Naive thymus-derived CD4-positive, alpha-beta T cell (primary cell): Measurements from ENCODE around the gene CCDC187. TPM values are rescaled to one million over a fixed set of nuclear protein-coding genes. Genes with fewer than 3 reads are reported as not detected.

Source experiments
- ATAC-seq: fragments of 150-1000 bp; cut with Tn5 transposase; 2 replicates; pipeline ENCODE4 v1.10.0; 2021; ENCODE audit warnings: mild to moderate bottlenecking, moderate library complexity
- CTCF ChIA-PET: fragments of 350-600 bp; sonication (Branson Sonifier 250); formaldehyde crosslinking; loops from one replicate; lab custom pipeline; 2021; ENCODE audit warnings: antibody characterized with exemption; lab: Charles Lee
- POLR2A ChIA-PET: fragments of 350-600 bp; sonication (Branson Sonifier 250); formaldehyde crosslinking; loops from one replicate; lab custom pipeline; 2021; ENCODE audit warnings: antibody characterized with exemption, inconsistent platforms; lab: Charles Lee
- DNase-seq, 9 donors: peaks; one replicate each; pipeline versions ENCODE4 v3.0.0 to v3.0.0-alpha.2; 2020 to 2022; ENCODE audit warnings: mixed read lengths in 1 of 9
- H3K27ac ChIP-seq: one replicate; pipeline ENCODE4 v1.7.0; 2013; ENCODE audit warnings: mild to moderate bottlenecking, low read depth, low read length, moderate library complexity
- H3K27me3 ChIP-seq, 2 donors: one replicate each; pipeline ENCODE4 v1.7.0; 2013; ENCODE audit warnings: low read length in 2 of 2, mild to moderate bottlenecking in 2 of 2, moderate library complexity in 2 of 2; ENCODE audit not compliant: control insufficient read depth in 2 of 2, insufficient read depth in 2 of 2
- H3K36me3 ChIP-seq, 3 experiments: 1 replicate in 2 of 3; 2 replicates in 1 of 3; pipeline ENCODE4 v1.7.0; 2013; ENCODE audit warnings: low read length in 3 of 3, mild to moderate bottlenecking in 3 of 3, moderate library complexity in 1 of 3; ENCODE audit not compliant: insufficient read depth in 3 of 3, control insufficient read depth in 2 of 3
- H3K4me1 ChIP-seq, 2 donors: one replicate each; pipeline ENCODE4 v1.7.0; 2013; ENCODE audit warnings: low read length in 2 of 2, mild to moderate bottlenecking in 2 of 2, moderate library complexity in 1 of 2; ENCODE audit not compliant: control insufficient read depth in 2 of 2, insufficient read depth in 2 of 2
- H3K4me3 ChIP-seq: 2 replicates; pipeline ENCODE4 v1.7.0; 2013; ENCODE audit warnings: mild to moderate bottlenecking, low read length
- H3K9me3 ChIP-seq, 3 experiments: 1 replicate in 2 of 3; 2 replicates in 1 of 3; pipeline ENCODE4 v1.7.0; 2013; ENCODE audit warnings: low read length in 3 of 3; ENCODE audit not compliant: control insufficient read depth in 2 of 3
- H3K27ac Mint-ChIP-seq, 9 donors: one replicate each; pipeline ENCODE4 v1.8.0; 2020 to 2022; ENCODE audit warnings: mixed read lengths in 9 of 9, mild to moderate bottlenecking in 8 of 9, moderate library complexity in 5 of 9, inconsistent platforms in 2 of 9
- H3K27me3 Mint-ChIP-seq, 5 donors: one replicate each; pipeline ENCODE4 v1.8.0; 2021 to 2022; ENCODE audit warnings: mixed read lengths in 5 of 5, mild to moderate bottlenecking in 1 of 5
- H3K36me3 Mint-ChIP-seq, 5 donors: one replicate each; pipeline ENCODE4 v1.8.0; 2020 to 2022; ENCODE audit warnings: mixed read lengths in 5 of 5, mild to moderate bottlenecking in 3 of 5, inconsistent platforms in 1 of 5
- H3K4me1 Mint-ChIP-seq, 7 donors: one replicate each; pipeline ENCODE4 v1.8.0; 2020 to 2022; ENCODE audit warnings: mixed read lengths in 7 of 7, mild to moderate bottlenecking in 3 of 7, inconsistent platforms in 1 of 7
- H3K4me3 Mint-ChIP-seq, 10 donors: one replicate each; pipeline ENCODE4 v1.8.0; 2020 to 2022; ENCODE audit warnings: mild to moderate bottlenecking in 10 of 10, mixed read lengths in 10 of 10, moderate library complexity in 6 of 10, inconsistent platforms in 2 of 10
- H3K9me3 Mint-ChIP-seq, 11 donors: one replicate each; pipeline ENCODE4 v1.8.0; 2020 to 2022; ENCODE audit warnings: mixed read lengths in 11 of 11, mild to moderate bottlenecking in 4 of 11, inconsistent platforms in 1 of 11, moderate library complexity in 1 of 11
- intact Hi-C, 2 donors: fragments of 100-400 bp; cut with micrococcal nuclease; formaldehyde crosslinking; loops; one replicate each; pipeline ENCODE4 v1.15.1; 2023
- polyA plus RNA-seq, 2 donors: library from polyadenylated mRNA; unstranded; fragments of 300-500 nt; fragmentation: Illumina TruSeq; gene quantifications; one replicate each; pipeline ENCODE4 v1.2.3, GENCODE V29; 2021
- total RNA-seq, 6 experiments: library from RNA in 5 of 6; stranded (reverse) in 5 of 6; gene quantifications; 1 replicate in 5 of 6; 2 replicates in 1 of 6; pipeline ENCODE4 v1.2.3 and lab custom pipeline; 2021 to 2026

The CCDC187 gene
- total and polyA plus RNA-seq, 7 experiments from 2014 or later = 0.10 TPM; not detected in 6

- Histone ChIP-seq H3K27ac (no peak overlapping the region), H3K4me1 (peaks cover 10 to 11% of the 10 kb centered on the region in 2 donors), H3K36me3 (no peaks in the 10 kb centered on the region), H3K9me3 (no peaks in the 10 kb centered on the region), H3K4me3 (no peak overlapping the region), H3K27me3 (no peaks in the 10 kb centered on the region)
- intact Hi-C loops = loop anchor here (5.0 to 10.0 kb wide), 5 partner anchors 142 to 1206 kb away; partner anchors contain the start of genes NOTCH1 (in 1 of the 2), NSMF (in 1 of the 2) and UBAC1 (in 1 of the 2)
- DNase-seq (no peak), ATAC-seq (no peak)
- H3K36me3 Mint-ChIP-seq = no peaks in the 10 kb centered on the region
- H3K4me3 Mint-ChIP-seq = no peak overlapping the region
- peaks cover 0 to 2% (median 0%) of the 10 kb centered on the region in 5 donors for H3K27me3 Mint-ChIP-seq
- H3K4me1 Mint-ChIP-seq = peaks cover 8 to 15% (median 13%) of the 10 kb centered on the region in 7 donors
- POLR2A ChIA-PET = interaction anchor here (0.9 kb wide), 1 partner anchor 13 kb away, joined by 3 read pairs; no protein-coding TSS in a partner anchor
- peaks cover 0 to 4% (median 0%) of the 10 kb centered on the region in 11 donors for H3K9me3 Mint-ChIP-seq
- H3K27ac Mint-ChIP-seq = peak overlapping the region in 1 of 9 donors; percentile 52
- CTCF ChIA-PET = no interaction called here
Measured at GRCh38 chr9:136248951-136249876, 54.7 kb downstream of the CCDC187 start.

DNA sequence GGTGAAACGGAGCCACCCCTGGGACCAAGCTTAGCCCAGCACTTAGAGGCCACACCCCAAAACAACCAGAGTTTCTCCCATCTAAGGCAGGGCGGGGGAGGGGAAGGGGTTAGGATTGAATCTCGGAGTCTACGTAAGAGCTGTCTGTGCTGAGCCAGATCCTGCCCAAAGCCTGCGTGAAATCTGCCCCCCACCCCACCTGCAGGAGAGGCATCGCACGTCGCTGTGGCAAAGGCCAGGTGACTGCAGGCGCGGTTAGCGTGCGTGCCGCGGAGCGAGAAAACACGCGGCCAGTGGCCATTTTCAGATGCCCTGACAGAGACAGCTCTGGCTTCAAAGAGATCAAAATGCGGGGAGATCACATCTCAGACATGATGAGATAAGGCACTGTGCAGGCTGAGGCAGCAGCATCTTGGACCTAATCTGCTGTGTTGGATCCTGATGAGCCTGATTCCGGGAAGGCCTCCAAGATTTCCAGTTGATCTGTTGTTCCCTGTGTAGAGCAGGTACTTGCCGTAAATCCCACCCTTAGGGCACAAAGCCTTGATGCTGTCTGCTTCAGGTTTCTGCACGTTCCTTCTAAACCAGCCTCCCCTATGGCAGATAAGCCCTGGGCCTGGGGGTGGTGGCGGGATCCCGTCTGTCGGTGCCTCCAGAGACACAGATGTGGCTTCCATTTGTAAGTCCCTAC is 55.8 kb downstream of the CCDC187 start:
- Histone ChIP-seq H3K9me3 (no peaks in the 10 kb centered on the region), H3K27ac (no peak overlapping the region), H3K36me3 (no peaks in the 10 kb centered on the region), H3K4me3 (no peak overlapping the region), H3K27me3 (no peaks in the 10 kb centered on the region), H3K4me1 (peaks cover 21 to 22% of the 10 kb centered on the region in 2 donors)
- H3K4me3 Mint-ChIP-seq = peak overlapping the region in 1 of 10 donors; percentile 17
- no peak overlapping the region for H3K27ac Mint-ChIP-seq
- no peak for ATAC-seq
- ChIA-PET POLR2A (no interaction called here), CTCF (no interaction called here)
- H3K27me3 Mint-ChIP-seq = peaks cover 0 to 2% (median 0%) of the 10 kb centered on the region in 5 donors
- intact Hi-C loops = loop anchor here (5.0 to 10.0 kb wide), 5 partner anchors 141 to 1207 kb away; partner anchors contain the start of genes NOTCH1 (in 1 of the 2), NSMF (in 1 of the 2) and UBAC1 (in 1 of the 2)
- DNase-seq = no peak
- H3K4me1 Mint-ChIP-seq = peaks cover 18 to 26% (median 25%) of the 10 kb centered on the region in 7 donors
- peaks cover 0 to 4% (median 0%) of the 10 kb centered on the region in 11 donors for H3K9me3 Mint-ChIP-seq
- peaks cover 0 to 4% (median 0%) of the 10 kb centered on the region in 5 donors for H3K36me3 Mint-ChIP-seq

- peaks cover 0 to 4% (median 0%) of the 10 kb centered on the region in 5 donors for H3K36me3 Mint-ChIP-seq
- Histone ChIP-seq H3K27ac (no peak overlapping the region), H3K27me3 (no peaks in the 10 kb centered on the region), H3K36me3 (no peaks in the 10 kb centered on the region), H3K4me1 (peaks cover 22 to 27% of the 10 kb centered on the region in 2 donors), H3K4me3 (no peak overlapping the region), H3K9me3 (no peaks in the 10 kb centered on the region)
- CTCF ChIA-PET = no interaction called here
- peak overlapping the region in 3 of 9 donors; percentile 8 to 64 (median 21) for H3K27ac Mint-ChIP-seq
- DNase-seq (no peak), ATAC-seq (no peak)
- intact Hi-C loops = loop anchor here (5.0 to 10.0 kb wide), 5 partner anchors 140 to 1207 kb away; partner anchors contain the start of genes NOTCH1 (in 1 of the 2), NSMF (in 1 of the 2) and UBAC1 (in 1 of the 2)
- peaks cover 0 to 2% (median 0%) of the 10 kb centered on the region in 5 donors for H3K27me3 Mint-ChIP-seq
- H3K4me1 Mint-ChIP-seq = peaks cover 23 to 31% (median 29%) of the 10 kb centered on the region in 7 donors
- peak overlapping the region in 2 of 10 donors; percentile 17 to 42 for H3K4me3 Mint-ChIP-seq
- POLR2A ChIA-PET = no interaction called here
- peaks cover 0 to 4% (median 0%) of the 10 kb centered on the region in 11 donors for H3K9me3 Mint-ChIP-seq
Measured at GRCh38 chr9:136247551-136247916, 56.4 kb downstream of the CCDC187 start.

- Histone ChIP-seq H3K27ac (no peak overlapping the region), H3K4me3 (no peak overlapping the region), H3K27me3 (no peaks in the 10 kb centered on the region), H3K4me1 (peaks cover 22 to 29% of the 10 kb centered on the region in 2 donors), H3K9me3 (no peaks in the 10 kb centered on the region), H3K36me3 (no peaks in the 10 kb centered on the region)
- Mint-ChIP-seq H3K36me3 (peaks cover 0 to 4% (median 0%) of the 10 kb centered on the region in 5 donors), H3K4me3 (peak overlapping the region in 3 of 10 donors; percentile 12 to 65 (median 42)), H3K27me3 (peaks cover 0 to 2% (median 0%) of the 10 kb centered on the region in 5 donors), H3K9me3 (peaks cover 0 to 4% (median 0%) of the 10 kb centered on the region in 11 donors), H3K27ac (peak overlapping the region in 3 of 9 donors; percentile 8 to 84 (median 21)), H3K4me1 (peaks cover 23 to 34% (median 29%) of the 10 kb centered on the region in 7 donors)
- intact Hi-C loops = loop anchor here (5.0 to 10.0 kb wide), 5 partner anchors 140 to 1208 kb away; partner anchors contain the start of genes NOTCH1 (in 1 of the 2), NSMF (in 1 of the 2) and UBAC1 (in 1 of the 2)
- ChIA-PET CTCF (no interaction called here), POLR2A (interaction anchor here (1.0 kb wide), 1 partner anchor 20 kb away, joined by 3 read pairs; no protein-coding TSS in a partner anchor)
- no peak for DNase-seq
- ATAC-seq = no peak
Measured at GRCh38 chr9:136246849-136247550, 56.9 kb downstream of the CCDC187 start.

DNA sequence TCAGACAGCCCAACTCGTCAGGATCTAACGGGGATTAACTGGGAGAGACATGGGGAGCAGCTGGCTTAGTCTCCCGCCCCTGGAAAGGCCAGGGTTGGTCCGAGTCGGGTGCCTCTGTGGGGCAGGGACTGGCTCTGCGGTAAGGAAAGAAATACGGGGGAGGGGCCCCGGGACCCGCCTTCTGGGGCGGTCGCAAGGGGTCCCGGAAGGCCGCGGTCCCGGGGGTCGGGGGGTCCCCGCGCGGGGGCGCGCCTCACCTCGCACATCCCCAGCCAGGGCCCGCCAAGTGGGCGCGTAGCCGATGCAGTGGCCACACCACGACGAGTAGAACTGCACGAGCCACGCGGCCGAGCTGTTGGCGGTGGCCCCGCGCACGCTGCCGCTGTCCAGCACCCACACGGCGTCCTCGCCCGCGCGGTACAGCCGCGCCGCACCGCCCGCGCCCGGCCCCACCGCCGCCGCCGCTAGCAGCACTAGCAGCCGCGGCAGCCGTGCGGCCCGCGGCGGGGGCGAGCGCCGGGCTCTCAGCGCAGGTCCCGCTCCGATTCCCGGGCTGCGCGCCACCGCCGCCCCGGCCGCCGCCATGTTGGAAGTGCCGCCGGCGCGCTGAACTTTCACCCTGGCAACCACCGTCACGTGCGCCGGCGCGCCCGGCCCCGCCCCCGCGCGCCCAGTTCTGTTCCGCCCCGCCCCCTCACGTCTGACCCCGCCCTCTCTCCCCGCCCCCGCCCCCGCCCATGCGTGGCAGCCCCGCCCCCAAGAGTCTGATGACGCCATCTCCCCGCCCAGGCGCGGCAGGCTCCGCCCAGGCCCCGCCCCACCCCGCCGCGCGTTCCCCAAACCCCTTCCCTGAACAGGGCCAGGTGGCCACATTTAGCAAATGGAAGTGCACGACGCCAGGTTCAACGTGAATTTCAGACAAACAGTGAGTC is 58.4 kb downstream of the CCDC187 start, which contains the start of gene QSOX2:
Gene QSOX2, minus strand, starts transcription at position 594 of the 932 bp plus-strand sequence. Its CDS starts 9 bp downstream, at position 585.
- Mint-ChIP-seq H3K27ac (peak within 1 kb of the TSS; percentile 83 to 93 (median 88)), H3K27me3 (peaks cover 0 to 2% (median 0%) of the 10 kb centered on the region in 5 donors), H3K36me3 (peaks cover 0 to 4% (median 0%) of the 10 kb centered on the region in 5 donors), H3K4me1 (peaks cover 25 to 45% (median 36%) of the 10 kb centered on the region in 7 donors), H3K9me3 (peaks cover 0 to 4% (median 0%) of the 10 kb centered on the region in 11 donors), H3K4me3 (peak within 1 kb of the TSS; percentile 89 to 100 (median 94))
- DNase-seq = peak; percentile 76 to 89 (median 82)
- no peaks in the 10 kb centered on the region for H3K36me3 ChIP-seq
- intact Hi-C loops = loop anchor here (1.0 to 10.0 kb wide), 14 partner anchors 13 to 1209 kb away; partner anchors contain the start of genes UBAC1 (in 2 of the 2), DNLZ (in 1 of the 2), NOTCH1 (in 1 of the 2) and NSMF (in 1 of the 2)
- H3K27ac ChIP-seq = peak within 1 kb of the TSS; percentile 65
- H3K27me3 ChIP-seq = no peaks in the 10 kb centered on the region
- no peaks in the 10 kb centered on the region for H3K9me3 ChIP-seq
- ChIA-PET CTCF (interaction anchor here (0.6 kb wide), 1 partner anchor 12 kb away, joined by 3 read pairs; no protein-coding TSS in a partner anchor), POLR2A (interaction anchor here (1.0 to 1.4 kb wide), 3 partner anchors 22 to 285 kb away, joined by 3 to 6 read pairs (median 4); no protein-coding TSS in a partner anchor)
- peak within 1 kb of the TSS; percentile 65 for H3K4me3 ChIP-seq
- H3K4me1 ChIP-seq = peaks cover 22 to 29% of the 10 kb centered on the region in 2 donors
- peak; percentile 94 for ATAC-seq
